GM18505 (cell line): ENCODE measurements around the gene PIK3C2G.
"Not testable (repeated sequence)": the region's sequence is repeated elsewhere in the genome, so short reads cannot be mapped to it uniquely, and the experiment has no call there.

Source experiments
- ATAC-seq: cut with Tn5 transposase; IDR thresholded peaks from one replicate; pipeline ENCODE4 v1.9.1; 2021; ENCODE audit not compliant: unreplicated experiment
- POLR2A ChIP-seq: IDR thresholded peaks from 4 replicates; pipeline ENCODE4 v1.6.1; 2011; ENCODE audit warnings: borderline replicate concordance; ENCODE audit not compliant: insufficient read depth, insufficient read length; ENCODE audit errors: extremely low read depth

PIK3C2G gene

DNA sequence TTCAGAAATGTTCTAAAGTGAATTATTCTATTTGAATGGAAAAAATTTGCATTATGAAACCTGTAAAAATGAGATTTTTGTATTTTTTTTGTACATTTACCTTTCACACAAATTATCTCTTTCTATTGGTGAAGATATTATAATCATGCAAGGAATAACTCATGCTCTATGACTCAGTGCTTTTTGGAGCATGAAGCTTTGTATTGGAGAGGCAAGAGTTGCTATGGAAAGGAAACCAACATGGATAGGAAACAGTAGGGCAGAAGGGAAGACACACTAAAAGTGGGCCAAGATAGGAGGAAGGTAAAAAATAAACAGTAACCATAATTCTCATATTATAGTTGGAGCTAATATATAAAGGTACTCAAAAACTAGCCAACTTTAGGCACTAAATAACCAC lies 397.5 kb downstream of the PIK3C2G start:
- no peak for TF ChIP-seq POLR2A
- no peak for ATAC-seq

DNA sequence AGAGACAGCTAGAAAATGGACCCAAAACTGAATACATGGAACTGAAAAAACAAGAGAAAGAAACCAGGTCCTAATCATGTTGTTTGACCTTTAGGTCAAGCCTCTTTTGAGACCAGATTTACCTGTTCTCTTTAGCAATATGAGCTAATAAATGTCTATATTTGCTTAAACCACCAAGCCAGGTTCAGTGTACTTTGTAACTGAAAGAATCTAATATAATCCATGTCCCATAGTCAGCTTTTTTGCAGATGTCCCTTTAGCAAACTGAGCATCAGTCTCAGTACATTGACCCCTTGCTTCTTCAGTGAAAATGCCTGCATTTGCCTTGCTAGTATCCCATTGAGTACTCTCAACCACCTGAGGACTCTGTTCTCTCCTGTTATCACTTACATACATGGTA lies 414.8 kb downstream of the PIK3C2G start:
- TF ChIP-seq POLR2A, result no peak
- ATAC-seq, result no peak

DNA sequence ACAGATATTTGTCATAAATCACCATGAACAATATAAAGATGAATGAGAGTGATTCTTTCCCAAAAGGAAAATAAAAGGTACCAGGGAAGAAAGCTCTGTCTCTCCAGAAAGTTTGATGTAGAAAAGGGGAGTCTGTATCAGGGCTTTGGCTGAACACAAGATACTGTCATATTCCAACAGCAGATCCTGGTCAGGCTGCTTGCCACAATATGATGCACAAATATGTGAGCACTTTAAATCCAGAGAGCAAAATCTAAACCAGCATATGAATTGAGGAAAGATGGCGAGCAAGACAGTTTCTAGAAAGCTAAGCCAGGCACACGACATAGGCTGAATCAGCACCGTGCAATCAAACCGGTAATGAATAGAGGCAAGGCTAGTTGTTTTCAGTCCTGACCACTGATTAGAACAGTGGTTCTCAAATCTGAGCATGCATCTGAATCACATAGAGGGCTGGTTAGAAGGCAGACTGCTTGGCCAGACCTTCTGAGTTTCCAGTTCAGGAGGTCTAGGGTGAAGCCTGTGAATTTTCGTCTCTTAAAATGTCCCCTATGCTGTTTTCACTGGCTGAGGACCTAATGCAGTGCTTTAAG lies 415.8 kb downstream of the PIK3C2G start:
- no peak for TF ChIP-seq POLR2A
- no peak for ATAC-seq

DNA sequence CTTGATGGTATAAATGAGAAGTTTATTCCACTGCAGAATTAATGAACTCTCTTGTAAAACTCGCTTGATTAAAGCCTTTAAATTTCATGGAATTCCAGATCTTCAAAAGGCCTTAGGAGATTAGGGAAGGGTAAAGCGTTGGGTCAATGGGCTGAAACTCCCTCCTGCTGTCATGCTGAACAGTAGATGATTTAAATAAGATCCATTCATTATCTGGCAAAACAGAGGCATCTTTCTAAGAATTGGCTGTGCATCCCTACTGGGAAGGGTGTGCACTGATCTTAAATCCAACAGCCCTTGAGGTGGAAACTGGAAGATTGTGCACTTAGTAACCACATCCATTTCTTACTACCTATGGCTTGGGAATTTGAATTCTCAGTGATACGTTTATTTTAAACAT lies 420.5 kb downstream of the PIK3C2G start:
- ATAC-seq, result no peak
- TF ChIP-seq POLR2A, result no peak

DNA sequence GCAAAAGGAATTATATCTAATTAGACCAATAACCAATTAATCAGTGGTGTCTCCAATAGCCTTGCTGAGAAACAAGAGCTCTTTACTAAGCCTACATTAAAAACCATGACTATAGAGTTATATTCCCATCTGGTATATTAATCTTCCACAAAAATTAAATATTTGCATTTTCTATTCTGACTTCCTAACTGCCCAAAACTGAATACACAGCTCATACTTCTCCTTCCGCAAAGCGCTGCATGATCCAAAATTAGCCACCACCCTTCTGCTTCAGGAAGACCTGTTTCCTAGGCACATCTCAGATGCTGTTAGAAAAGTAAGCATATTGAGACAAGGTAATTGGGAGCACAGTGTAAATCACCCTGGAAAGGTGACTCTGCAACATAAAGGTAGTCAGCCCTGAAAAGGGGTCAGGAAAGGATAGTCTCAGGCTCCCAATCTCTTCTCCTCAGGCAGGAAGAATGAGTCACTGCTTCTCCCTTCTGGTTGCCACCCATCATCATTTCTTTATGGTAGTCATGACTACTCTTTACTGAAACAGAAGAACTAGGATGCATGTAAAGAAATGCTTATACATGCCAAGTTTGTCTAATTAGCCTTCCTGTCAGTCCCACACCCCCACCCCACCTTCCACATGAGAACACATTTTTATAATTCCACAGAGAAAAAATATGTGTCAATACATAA lies 422.2 kb downstream of the PIK3C2G start:
- TF ChIP-seq POLR2A, result no peak
- ATAC-seq, result no peak

DNA sequence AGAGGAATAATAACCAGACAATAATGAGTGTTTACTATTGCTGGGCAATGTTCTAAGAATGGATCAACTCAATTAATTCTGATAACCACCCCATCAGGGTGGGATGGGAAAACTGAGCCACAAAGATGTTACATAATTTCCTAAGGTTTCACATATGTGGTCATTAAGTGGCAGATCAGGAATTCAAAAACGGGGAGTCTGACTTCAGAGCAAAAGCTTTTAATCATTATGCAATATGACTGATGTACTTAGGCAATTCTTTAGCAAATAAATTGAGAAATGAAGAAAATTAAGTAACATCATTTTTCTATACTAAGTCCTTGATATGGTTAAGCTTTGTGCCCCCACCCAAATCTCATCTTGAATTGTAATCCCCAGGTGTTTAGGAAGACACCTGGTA lies 423.1 kb downstream of the PIK3C2G start:
- no peak for TF ChIP-seq POLR2A
- no peak for ATAC-seq

DNA sequence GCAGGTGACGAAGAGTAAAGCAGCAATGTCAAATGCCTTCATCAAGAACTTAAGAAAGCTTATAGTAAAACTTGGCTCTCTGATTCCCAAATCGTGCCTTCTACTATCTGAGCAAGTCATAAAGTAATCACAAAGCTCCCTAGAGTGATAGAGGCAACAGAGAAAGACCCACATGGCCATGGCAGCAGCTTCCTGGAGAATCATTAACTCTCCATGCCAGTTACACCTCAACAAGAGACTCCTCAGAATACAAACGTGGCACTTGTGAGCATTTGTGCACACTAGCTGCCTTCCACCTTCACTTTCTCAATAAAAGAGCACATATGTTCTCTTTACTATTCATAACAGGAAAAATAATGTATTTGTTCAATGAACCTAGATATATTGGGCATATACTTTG lies 428.5 kb downstream of the PIK3C2G start:
- no peak for ATAC-seq
- TF ChIP-seq POLR2A, result no peak

DNA sequence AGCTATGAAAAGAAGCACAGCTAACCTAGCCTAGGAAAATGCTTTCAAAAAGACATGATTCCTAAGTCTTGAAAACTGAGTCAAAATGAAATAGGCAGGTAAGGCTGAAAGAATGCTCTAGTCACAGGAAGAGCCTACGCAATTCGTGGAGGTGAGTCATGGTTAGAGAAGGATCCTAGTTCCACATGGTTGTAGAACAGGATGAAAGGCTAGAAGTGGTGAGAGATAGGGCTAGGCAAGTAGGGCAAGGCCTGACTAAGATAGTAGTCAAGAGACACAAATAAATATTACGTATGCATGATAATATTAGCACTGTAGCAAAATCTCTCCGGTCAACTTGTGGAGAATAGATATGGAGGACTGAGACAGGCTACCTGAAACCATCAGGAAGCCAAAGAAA lies 429.3 kb downstream of the PIK3C2G start:
- ATAC-seq, result no peak
- no peak for TF ChIP-seq POLR2A

DNA sequence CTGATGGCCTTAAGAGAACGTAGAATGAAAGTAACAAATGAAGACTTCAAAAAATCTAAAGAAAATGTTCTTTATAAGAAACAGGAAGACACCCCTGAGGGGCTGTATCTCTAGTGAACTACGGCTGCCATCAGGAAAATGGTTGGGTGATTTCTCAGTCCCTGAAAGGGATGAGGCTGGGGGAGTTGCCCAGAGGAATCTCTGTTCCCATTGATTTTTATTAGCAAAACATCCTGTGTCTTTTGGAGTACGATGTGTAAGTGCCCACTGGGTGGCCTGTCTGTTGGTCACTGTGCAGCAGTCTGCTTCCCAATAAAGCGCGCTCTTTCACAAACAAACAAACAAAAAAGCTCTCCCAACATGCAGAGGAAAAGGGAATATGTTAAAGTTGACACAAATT lies 432.7 kb downstream of the PIK3C2G start:
- not testable (repeated sequence) for ATAC-seq

DNA sequence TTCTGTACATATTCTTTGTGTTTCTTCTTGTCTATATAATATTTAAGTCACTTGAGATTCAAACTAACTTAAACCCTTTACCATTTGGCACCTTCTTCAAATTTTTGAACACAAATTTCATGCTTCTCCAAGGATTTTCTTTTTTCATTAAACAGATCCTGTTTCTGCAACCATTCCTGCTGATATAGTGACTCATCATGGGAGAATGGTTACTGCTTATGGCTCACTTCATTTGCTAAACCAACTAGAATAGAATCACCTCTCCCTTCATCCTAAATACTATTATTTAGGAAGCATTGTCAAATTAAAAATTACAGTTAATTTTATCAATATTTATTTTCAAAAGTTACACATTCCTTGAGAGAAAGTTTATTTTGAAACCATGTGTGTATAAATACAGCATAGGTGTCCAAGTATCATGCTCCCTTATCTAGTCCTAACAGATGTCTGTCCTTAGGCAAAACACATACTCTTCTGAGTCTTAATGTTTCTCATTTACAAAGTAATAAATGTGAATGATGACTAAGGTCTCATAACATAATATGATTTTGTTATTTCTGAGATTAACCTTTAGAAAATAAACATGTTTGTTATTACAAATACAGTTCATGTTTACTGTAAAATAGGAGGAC lies 435.8 kb downstream of the PIK3C2G start:
- ATAC-seq, result no peak
- no peak for TF ChIP-seq POLR2A
